GM12872 (cell line): ENCODE measurements around the gene TRPM1.

Experiments
- CTCF ChIP-seq: IDR thresholded peaks from 3 replicates; pipeline ENCODE4 v1.5.1; 2011; ENCODE audit warnings: low read depth, mild to moderate bottlenecking, low read length, moderate library complexity; ENCODE audit not compliant: insufficient read depth

TRPM1 gene

GRCh38 chr15:31101262-31102038 is at the start of gene TRPM1:
Gene TRPM1, minus strand, starts transcription at chr15:31101725. Its CDS starts 20,370 bp downstream, at chr15:31081355.
- TF ChIP-seq CTCF = no peak

- TF ChIP-seq CTCF = no peak
Observed at GRCh38 chr15:31150732-31151231, 49.3 kb upstream of the TRPM1 start.

GRCh38 chr15:31149987-31150386 is 48.5 kb upstream of the TRPM1 start:
- TF ChIP-seq CTCF = no peak

- no peak for TF ChIP-seq CTCF
Observed at GRCh38 chr15:31149088-31149505, 47.6 kb upstream of the TRPM1 start.

- TF ChIP-seq CTCF = no peak
Observed at GRCh38 chr15:31148297-31149087, 47.0 kb upstream of the TRPM1 start.

GRCh38 chr15:31147944-31148296 is 46.4 kb upstream of the TRPM1 start:
- TF ChIP-seq CTCF = no peak

- no peak for TF ChIP-seq CTCF
Observed at GRCh38 chr15:31147456-31147855, 45.9 kb upstream of the TRPM1 start.
